PFSK-1 (cell line): Measurements from ENCODE around the gene PGLYRP2.

Experiments used
- FOXP2 ChIP-seq: optimal IDR thresholded peaks from 2 replicates; pipeline ENCODE3; 2011; ENCODE audit warnings: borderline replicate concordance, control low read depth, inconsistent platforms; ENCODE audit not compliant: insufficient read depth; ENCODE audit errors: extremely low read length, extremely low read depth
- POLR2AphosphoS5 ChIP-seq: IDR thresholded peaks from 2 replicates; pipeline ENCODE4 v1.6.1; 2012; ENCODE audit warnings: low read depth, mild to moderate bottlenecking, control low read depth, low read length, moderate library complexity
- REST ChIP-seq, 2 experiments: IDR thresholded peaks; 2 replicates each; pipeline versions ENCODE4 v1.6.1 to v1.8.0; 2011 to 2012; ENCODE audit warnings: low read depth in 2 of 2, low read length in 2 of 2, control low read depth in 1 of 2, inconsistent platforms in 1 of 2, mild to moderate bottlenecking in 1 of 2, moderate library complexity in 1 of 2; ENCODE audit not compliant: insufficient read depth in 1 of 2
- SIN3A ChIP-seq: IDR thresholded peaks from 2 replicates; pipeline ENCODE4 v1.6.1; 2012; ENCODE audit warnings: mild to moderate bottlenecking, low read length, moderate library complexity, borderline replicate concordance; ENCODE audit not compliant: insufficient read depth
- TAF1 ChIP-seq: IDR thresholded peaks from 2 replicates; pipeline ENCODE4 v1.6.1; 2012; ENCODE audit warnings: low read length, control low read depth, borderline replicate concordance; ENCODE audit not compliant: insufficient read depth

Gene PGLYRP2

GRCh38 chr19:15508035-15508710 is 28.9 kb upstream of the PGLYRP2 start, which contains the start of gene CYP4F22:
TSS of gene CYP4F22 (plus strand) at chr19:15508525. CDS start at chr19:15525337, 16,812 bp downstream.
- TF ChIP-seq REST (IDR thresholded peaks at IDR 0.05; ENCODE audit: insufficient read depth in 1 of 2, low read depth in 2 of 2, low read length in 2 of 2), result no peak
- no peak for TF ChIP-seq FOXP2
- TF ChIP-seq POLR2AphosphoS5, result no peak

- TF ChIP-seq POLR2AphosphoS5 (no peak), FOXP2 (no peak)
Measured at GRCh38 chr19:15507068-15508034, 28.1 kb upstream of the PGLYRP2 start.

- TF ChIP-seq SIN3A, result no peak
- TF ChIP-seq POLR2AphosphoS5, result no peak
- no peak for TF ChIP-seq TAF1
- no peak for TF ChIP-seq FOXP2
- TF ChIP-seq REST (IDR thresholded peaks at IDR 0.05; ENCODE audit: insufficient read depth in 1 of 2, low read depth in 2 of 2, low read length in 2 of 2), result no peak
Measured at GRCh38 chr19:15506074-15506571, 26.8 kb upstream of the PGLYRP2 start.

GRCh38 chr19:15502264-15502663 is 23.0 kb upstream of the PGLYRP2 start:
- TF ChIP-seq REST (IDR thresholded peaks at IDR 0.05; ENCODE audit: insufficient read depth in 1 of 2, low read depth in 2 of 2, low read length in 2 of 2), result no peak
- no peak for TF ChIP-seq FOXP2
- TF ChIP-seq SIN3A, result no peak
- TF ChIP-seq TAF1, result no peak
- no peak for TF ChIP-seq POLR2AphosphoS5

- TF ChIP-seq POLR2AphosphoS5 (no peak), SIN3A (no peak), REST (IDR thresholded peaks at IDR 0.05; ENCODE audit: insufficient read depth in 1 of 2, low read depth in 2 of 2, low read length in 2 of 2) (no peak), FOXP2 (no peak), TAF1 (no peak)
Measured at GRCh38 chr19:15501596-15501995, 22.3 kb upstream of the PGLYRP2 start.
